SK-MEL-5 (cell line): ENCODE results near the gene CLDN18. TPM values are rescaled to one million over a fixed set of nuclear protein-coding genes. Genes with fewer than 3 reads are reported as not detected.

Experiments used
- DNase-seq: peaks from one replicate; pipeline ENCODE4 v3.0.0-alpha.2; 2016; ENCODE audit warnings: low read depth, low spot score
- in situ Hi-C: cut with HindIII; loops from 2 replicates; pipeline ENCODE4 v1.10.0; 2016; ENCODE audit warnings: low sequenced_read_pairs, high pct_unique_total_duplicates, low pct_unique_long_range_greater_than_20kb
- total RNA-seq: library from RNA; depleted of rRNA; stranded (reverse); fragments of >200 nt; shearing (Covaris generic); gene quantifications from 2 replicates; pipeline ENCODE4 v1.2.3, GENCODE V29; 2014; rRNA removed

Gene CLDN18
- total RNA-seq, 1 experiment from 2014 or later = not detected

DNA sequence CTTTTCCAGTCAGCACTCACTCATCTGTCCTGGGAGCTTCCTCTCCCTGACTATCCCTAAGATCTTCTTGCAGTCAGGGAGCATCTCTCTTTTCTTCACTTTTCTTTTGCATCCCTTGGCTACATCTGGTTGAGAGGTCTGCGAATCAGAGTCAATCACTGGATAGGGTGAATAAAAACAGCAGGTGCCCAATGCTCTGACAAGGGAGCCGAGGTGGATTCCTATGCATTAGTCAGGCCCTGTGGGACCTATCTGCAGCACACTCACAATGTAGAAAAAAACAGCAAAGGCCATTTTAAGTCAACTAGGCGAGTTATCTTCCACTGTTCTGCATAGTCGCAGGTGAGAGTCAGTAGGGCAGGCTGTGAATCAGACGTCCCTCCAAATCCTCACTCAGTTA, 69.9 kb downstream of the CLDN18 start:
- in situ Hi-C loops = no loop called here

DNA sequence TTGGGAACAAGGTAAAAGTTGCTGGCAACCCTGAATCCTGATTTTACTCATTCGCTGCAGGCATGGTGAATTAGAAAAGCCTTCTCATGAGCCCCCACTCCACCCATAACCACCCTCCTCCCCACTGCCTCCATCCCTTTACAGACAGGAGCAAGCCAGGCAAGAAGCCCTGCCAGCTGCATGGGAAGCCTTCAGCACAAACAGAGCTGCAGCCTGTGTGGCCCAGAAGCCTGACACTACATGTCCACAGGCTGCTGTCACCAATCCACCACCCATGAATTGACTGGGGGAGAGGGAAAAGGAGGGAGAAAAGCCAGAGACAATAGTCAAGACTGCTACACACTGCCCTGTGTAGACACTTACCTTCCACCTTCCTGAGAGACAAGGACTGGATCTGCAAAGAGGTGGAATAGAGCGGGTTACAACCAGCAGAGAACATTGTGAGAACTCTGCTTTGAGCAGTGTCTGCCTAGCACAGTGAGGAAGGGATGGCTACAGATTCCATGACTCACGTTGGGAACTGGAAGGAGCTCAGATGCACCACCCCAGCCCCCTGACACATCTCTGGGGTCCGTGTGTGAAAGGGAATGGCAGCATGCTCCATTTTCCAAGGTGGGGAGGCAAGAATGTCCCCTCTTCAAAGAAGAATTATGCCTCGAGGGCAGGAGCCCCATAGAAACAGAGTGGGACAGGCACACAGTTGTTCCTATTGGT, 71.6 kb downstream of the CLDN18 start:
- in situ Hi-C loops = no loop called here
- DNase-seq = no peak

More for the DNA sequence above, 69.9 kb downstream of the CLDN18 start:
- no peak for DNase-seq

DNA sequence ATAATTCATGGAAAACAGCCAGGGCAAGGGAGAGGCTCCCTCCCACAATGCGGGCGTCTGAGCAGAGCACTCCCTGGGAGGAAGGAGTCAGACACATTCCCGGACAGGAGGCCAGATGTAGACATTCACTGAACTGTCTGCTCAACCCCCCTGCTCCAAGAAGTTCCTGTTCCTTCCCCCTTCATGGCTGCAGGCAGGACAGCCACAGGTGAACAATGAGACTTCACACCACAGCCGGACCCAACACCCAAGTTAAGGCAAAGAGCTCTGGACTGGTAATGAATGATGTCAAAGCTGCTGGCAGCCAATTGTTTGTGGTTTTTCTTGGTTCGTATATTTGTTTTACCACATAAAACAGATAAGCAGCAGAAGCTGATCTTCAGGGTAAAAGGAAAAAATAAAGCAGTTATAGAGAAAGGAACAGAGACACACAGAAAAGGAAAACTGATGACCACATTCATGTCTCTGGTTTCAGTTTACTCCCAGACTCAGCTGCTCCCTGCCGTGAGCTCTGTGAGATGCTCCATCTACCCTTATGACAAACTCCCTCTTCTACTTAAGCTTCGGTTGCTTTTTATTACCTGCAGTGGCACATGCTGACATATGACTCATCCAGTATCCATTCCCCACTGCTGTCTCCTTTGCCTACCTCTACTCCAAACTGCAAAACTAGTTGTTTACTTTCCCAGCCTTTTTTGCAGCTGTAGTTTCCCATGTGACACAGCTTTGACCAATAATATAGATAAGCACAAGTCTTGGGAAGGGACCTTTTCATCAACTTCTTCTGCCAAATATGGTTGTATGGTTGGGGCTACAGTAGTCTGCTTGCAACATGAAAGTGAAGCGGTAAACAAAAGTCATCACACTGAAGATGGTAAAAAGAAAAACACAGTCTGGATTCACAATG, 72.4 kb downstream of the CLDN18 start:
- in situ Hi-C loops = no loop called here

DNA sequence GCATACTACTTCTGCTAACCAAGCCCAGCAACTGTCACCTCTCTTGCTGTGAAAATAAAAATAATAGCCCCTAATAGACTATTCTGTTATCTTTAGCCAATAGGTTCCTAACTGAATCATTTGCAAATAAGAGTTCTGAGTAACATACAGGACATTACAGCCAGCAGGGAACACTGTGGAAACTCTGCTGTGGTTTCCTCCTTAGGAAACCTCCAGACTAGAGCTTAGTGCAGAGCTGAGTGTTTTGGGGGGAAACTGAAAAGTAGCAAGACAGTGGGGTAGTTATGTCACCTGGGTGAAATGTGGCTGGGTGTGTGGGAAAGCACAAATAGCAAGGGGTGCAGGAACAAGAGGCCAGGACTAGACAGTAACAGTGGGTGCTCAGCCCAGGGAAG, 73.0 kb downstream of the CLDN18 start:
- in situ Hi-C loops = no loop called here
- DNase-seq = no peak

More for the DNA sequence above, 72.4 kb downstream of the CLDN18 start:
- peak; percentile 100 for DNase-seq

Other genes starting within 250 kb of the CLDN18 start
- not detected in 2 replicates for gene SOX14, start 245.8 kb upstream of the CLDN18 start, total RNA-seq
- 24.3 and 27.4 TPM in 2 replicates for gene DZIP1L, start 105.4 kb downstream of the CLDN18 start, total RNA-seq
- gene A4GNT, start 122.2 kb downstream of the CLDN18 start, total RNA-seq = not detected in 2 replicates
- gene DBR1, start 164.8 kb downstream of the CLDN18 start, total RNA-seq = 23.3 and 25.0 TPM in 2 replicates
- 35.0 and 44.7 TPM in 2 replicates for gene ARMC8, start 177.1 kb downstream of the CLDN18 start, total RNA-seq